ENCODE measurements around the gene ETFB.

Gene ETFB

DNA sequence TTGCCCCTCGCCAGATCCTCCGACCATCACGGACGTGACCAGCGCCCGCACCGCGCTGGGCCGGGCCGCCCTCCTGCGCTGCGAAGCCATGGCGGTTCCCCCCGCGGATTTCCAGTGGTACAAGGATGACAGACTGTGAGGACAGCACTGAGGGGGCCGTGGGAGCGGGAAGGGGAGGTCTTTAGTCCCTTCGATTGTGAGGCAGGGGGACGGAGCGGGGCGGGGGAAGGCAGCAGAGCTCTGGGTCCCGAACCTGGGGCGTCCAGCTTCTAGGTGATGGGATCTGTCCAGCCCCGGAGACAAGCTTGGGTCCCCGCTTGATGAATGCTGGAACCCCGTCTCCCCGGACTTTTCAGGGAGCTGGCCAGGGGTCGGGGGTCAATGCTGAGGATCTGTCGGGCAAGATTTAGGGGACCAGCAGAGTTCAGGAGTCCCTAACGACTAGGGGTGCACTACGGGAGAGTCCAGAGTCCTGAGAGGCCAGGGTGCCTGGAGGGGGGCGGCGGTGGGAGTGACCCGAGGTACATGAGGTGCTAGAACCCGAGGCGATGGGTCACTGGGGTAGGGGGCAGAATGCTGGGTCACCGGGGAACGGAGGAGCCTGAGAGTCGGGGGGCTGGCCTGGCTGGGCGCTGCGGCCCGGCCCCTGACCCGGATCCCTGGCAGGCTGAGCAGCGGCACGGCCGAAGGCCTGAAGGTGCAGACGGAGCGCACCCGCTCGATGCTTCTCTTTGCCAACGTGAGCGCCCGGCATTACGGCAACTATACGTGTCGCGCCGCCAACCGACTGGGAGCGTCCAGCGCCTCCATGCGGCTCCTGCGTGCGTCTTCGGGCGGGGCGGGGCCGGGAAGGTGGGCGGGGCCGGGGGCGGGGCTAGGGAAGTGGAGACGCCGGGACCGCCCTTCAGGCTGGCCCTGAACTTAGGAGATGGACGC is 38.9 kb downstream of the ETFB start:
- peak; percentile 61 for DNase-seq

- no peak for DNase-seq
These were observed 39.7 kb downstream of the ETFB start for GRCh38 chr19:51326216-51327065.

DNA sequence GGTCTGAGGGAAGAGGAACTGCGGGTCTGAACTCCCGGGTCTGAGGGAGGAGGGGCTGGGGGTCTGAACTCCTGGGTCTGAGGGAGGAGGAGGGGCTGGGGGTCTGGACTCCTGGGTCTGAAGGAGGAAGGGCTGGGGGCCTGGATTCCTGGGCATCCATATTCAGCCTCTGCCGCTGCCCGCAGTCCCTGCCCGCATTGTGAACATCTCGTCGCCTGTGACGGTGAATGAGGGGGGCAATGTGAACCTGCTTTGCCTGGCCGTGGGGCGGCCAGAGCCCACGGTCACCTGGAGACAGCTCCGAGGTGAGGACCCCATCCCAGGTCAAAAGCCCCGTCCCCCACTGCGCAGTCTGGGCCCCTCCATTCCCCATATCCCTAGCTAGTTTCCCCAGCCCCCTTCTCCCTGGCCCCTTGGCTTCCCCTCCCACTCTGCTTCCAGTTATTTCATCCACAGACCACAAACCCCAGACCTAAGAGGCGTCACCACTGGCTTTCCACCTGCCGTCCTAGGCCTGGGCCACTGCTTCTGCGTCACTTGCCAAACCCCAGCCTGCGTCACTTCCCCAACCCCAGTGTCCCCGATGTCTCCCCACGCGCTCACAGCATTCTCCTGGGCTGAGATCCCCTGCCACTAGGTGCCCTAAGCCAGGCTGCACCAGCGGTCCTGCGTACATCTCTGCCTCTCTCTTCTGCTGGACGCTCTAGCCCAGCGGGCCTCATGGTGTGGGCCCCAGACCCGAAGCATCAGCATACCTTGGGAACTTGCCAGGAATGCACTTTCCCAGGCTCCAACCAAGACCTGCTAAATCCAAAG is 40.8 kb downstream of the ETFB start:
- peak; percentile 33 for DNase-seq

DNA sequence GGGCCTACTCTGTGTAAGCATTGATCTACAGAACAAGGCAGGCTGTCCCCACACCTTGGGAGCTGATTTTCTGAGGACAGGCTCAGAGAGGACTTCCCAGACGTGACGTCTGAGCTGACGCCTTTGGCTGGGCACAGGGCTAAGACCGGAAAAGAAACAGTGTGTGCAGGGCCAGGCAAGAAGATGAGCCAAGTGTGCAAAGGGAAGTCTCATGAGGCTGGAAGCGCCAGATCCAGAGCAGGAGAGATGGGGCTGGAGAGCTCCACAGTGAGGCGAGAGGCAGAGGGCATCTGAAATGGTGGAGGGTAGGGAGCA is 42.1 kb downstream of the ETFB start:
- DNase-seq: no peak

GRCh38 chr19:51323481-51324166 is 42.6 kb downstream of the ETFB start:
- DNase-seq: no peak

DNA sequence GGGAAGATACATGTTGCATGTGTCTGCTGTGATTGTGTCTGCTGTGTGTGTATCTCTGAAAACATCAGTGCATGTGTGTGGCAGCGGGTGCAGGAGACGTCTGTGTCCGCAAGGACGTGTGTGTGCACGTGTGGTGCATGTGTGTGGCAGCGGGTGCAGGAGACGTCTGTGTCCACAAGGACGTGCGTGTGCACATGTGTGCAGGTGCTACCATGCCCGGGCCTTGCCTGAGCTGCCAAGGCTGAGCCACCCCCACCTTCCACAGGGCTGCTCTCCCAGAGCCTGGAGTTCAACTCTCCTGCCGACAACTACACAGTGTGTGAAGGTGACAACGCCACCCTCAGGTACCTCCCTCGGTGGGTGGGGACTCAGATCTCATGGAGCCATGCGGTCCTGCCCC is 44.4 kb downstream of the ETFB start:
- DNase-seq: no peak

- no peak for DNase-seq
These were observed 45.9 kb downstream of the ETFB start for GRCh38 chr19:51320280-51320657.

DNA sequence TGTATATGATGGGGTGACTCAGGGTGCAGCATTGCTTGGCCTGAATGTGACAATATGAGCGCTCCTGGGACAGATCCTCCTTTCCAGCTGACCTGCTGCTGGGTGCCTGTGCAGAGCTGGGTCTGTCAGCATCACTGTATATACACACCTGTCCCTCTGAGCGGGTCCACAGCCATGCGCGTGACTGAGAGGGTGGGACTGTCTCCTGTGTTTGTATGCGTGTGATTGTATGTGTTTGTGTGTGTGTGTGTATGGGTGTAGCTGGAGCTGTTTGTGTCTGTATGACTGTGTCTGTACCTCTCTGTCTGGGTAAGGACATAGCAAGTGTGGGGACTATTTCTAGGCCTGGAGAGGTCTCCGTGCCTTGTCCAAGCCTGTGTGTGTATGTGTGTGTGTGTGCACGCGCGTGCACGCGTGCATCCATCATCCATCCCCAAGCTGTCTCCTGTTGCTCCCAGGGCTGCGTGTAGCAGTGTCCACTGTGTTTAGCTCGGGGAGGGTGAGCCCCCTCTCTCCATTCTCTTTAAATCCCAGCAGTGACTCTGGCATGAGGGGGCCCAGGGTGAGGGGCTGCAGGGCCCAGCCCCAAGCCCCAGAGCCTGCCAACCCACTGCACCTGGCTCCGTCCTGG is 46.4 kb downstream of the ETFB start:
- DNase-seq: no peak

- no peak for DNase-seq
These were observed 47.2 kb downstream of the ETFB start for GRCh38 chr19:51318687-51319648.

DNA sequence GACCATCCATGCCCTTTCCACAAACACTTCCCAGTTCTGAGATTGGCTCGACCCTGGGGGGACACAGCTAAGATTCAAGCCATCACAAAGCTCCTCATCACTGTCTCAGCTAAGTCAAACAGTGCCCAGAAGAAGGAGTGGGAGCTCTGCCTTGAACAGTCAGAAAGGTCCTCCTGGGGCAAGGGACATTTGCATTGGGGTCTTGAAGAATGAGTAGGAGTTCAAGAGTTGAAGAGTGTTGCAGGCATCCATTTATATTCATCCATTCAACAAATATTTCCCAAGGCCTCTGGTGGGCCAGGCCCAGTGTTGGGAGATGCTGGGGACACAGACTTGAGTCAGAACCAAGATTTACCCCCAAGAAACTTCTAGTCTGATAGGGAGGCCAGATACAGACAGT is 48.2 kb downstream of the ETFB start:
- no peak for DNase-seq

DNA sequence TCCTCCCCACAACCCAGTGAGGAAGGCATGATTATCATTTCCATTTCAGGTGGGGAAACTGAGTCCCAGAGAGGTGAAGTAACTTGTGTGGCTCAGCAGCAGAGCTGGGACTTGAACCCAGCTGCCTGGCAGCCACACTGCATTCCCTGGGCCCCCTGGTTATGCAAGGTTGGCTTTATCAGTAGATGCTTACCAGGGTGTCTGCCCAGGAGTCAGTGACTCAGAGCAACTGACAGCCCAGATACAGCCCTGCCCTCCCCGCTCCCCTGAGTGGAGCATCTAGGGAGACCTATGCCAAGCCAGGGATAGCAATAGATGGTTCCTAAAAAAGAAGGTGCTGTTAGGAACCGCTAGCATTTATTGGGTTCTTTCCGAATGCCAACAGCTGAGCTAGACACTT is 48.8 kb downstream of the ETFB start:
- no peak for DNase-seq

DNA sequence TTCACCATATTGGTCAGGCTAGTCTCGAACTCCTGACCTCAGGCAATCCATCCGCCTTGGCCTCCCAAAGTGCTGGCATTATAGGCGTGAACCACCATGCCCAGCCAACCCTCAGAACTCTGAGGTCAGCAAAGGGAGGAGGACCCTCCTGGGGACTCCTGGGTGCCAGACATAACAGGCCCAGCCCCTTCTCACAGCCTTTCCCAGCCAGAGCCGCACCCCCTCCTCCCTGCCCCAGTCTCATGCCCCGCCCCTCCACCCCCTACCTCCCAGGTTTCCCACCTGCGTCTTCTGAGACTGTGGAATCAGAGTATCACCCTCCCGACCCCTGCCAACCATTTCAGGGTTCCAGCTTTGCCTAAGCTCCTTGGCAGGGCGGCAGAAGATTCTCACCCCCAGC is 49.5 kb downstream of the ETFB start:
- DNase-seq: no peak

DNA sequence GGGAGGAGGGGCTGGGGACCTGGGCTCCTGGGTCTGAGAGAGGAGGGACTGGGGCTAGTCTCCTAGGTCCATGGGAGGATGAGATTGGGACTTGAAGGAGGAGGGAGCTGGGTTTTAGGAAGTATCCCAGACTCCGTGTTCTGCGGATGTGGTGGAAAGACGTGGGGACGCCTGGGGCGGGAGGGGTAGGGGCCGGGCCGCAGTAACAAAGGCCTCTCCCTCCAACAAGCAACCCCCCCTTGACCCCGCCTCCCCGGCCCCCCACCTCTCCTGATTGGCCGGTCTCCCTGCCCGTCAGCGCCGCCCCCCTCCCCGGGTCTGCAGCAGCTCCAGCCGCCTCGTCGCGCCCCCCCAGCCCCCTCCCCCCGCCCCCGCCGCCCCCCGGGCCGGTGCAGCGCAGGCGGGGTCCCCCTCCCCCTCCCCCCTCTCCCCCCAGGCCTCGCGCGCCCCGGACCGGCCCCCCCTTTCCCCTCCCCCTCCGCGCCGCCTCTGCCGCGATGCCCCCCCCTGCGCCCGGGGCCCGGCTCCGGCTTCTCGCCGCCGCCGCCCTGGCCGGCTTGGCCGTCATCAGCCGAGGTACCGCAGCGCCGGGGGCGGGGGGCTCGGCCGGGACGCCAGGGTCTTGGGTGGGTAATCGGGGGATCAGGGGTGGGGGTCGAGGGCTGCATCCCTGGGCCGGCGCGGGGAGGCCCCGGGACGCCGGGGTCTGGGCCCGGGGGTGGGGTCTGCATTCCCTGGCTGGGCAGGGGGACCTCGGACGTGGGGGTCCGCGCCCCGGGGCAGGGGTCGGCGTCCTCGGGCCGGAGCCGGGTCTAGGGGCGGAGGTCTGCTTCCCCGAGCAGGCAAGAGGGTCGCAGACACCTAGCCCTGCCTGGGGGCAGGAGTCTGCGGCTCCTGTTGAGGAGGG is 54.6 kb downstream of the ETFB start, which contains the start of gene IGLON5:
TSS of gene IGLON5 (plus strand) at position 294 of the 907 bp plus-strand sequence. CDS start at position 498, 204 bp downstream.
- DNase-seq: no peak

GRCh38 chr19:51305479-51305878 is 60.7 kb downstream of the ETFB start:
- DNase-seq: no peak

DNA sequence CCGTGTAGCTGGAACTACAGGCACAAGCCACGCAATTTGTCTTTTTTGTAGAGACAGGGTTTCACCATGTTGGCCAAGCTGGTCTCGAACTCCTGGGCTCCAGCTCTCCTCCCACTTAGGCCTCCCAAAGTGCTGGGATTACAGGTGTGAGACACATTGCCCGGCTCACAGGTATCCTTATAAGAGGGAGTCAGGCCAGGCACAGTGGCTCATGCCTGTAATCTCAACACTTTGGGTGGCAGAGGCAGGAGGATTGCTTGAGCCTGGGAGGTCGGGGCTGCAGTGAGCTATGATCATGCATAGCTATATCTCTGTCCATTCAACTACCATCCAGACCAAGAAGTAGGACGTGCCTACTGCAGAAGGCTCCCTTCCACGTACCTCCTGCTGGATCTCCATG is 64.9 kb downstream of the ETFB start:
- no peak for DNase-seq

- no peak for DNase-seq
These were observed 68.8 kb downstream of the ETFB start for GRCh38 chr19:51297406-51297805.

DNA sequence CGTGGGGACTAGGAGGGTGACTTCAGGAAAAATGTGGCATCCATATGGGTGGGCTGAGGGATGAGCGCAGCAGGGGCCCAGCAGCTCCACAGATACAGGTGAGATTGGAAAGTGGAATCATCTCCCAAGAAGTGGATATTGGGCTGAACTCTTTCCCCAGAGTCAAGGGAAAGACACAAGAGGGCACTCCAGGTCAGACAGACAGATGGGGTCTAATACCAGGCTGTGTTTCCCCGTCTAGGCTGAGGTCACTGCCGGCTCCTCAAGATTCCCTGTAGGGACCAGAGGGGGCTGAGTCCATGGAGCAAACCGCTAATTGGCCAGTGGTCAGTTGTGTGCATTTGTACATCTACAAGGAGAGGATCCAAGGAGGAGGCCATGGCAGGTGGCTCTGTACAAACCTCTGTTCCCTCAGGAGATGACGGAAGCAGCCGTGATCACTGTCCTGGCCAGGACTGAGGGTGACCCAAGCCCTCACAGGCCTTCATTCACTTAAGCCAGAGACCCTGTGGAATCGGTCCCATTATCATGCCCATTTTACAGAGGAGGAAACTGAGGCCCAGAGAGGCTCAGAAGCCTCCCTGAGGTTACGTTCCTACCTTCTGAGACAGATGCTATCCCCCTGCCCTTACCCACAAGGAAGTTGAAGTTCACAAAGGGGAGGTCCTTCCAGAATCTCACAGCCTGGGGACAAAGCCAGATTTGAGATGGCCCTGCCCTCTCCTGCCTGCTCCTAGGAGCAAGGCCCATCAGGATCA is 69.7 kb downstream of the ETFB start:
- DNase-seq: no peak

DNA sequence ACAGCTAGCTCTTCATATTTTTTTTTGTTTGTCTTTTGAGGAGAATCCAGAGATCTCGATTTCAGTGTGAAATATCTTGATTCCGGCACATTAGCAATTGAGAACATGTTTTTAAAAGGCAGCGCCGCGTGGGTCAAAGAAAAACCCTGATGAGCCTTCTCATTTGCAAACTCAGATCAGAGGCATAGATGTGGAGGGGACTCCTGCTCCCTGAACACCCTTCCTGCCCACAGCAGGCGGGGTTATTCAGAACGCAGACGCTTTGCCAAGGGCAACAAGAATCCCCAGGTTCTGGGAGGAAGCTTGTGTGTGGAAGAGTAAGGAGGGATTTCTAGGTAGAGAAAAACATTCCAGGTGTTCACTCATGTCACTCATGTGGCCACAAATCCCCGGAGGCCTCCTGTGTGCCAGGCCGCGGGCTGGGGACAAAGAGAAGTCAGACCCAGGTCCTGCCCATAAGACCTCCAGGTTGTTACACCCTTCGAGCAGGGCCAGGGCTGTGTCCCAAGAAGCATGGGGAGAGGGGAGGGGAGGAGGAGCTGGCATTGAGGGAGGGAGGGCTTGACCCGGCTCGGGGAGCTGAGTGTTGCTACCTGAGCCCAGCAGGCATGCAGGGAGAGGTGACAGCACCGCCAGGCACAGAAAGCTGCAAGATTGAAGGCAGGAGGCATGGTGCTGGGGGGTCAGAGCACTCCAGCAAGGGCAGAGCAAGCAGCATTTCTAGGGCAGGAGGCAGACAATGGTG is 70.6 kb downstream of the ETFB start:
- no peak for DNase-seq

All from CD4-positive, alpha-beta T cell treated with Interleukin-15 for 1 hour (primary cell).